Motor neuron (in vitro differentiated cells): Measurements from ENCODE around the gene DHCR24. TPM values are rescaled to one million over a fixed set of nuclear protein-coding genes. Genes with fewer than 3 reads are reported as not detected.

Experiments used
- ATAC-seq, 8 experiments: fragments of 200-7000 bp; cut with Tn5 transposase; replicated peaks in 6 of 8; 2 replicates each; pipeline ENCODE4 v1.8.0; 2021; ENCODE audit warnings: mild to moderate bottlenecking in 8 of 8, moderate library complexity in 8 of 8
- H3K27ac ChIP-seq, 2 donors: fragments of 250-450 bp; sonication (Bioruptor Pico); 2 replicates each; pipeline ENCODE4 v1.9.0; 2021; ENCODE audit warnings: antibody characterized with exemption in 2 of 2, mild to moderate bottlenecking in 2 of 2, moderate library complexity in 1 of 2
- H3K4me1 ChIP-seq, 2 donors: fragments of 250-450 bp; sonication (Bioruptor Pico); replicated peaks in 1 of 2; 2 replicates each; pipeline ENCODE4 v1.6.1; 2021; ENCODE audit warnings: antibody characterized with exemption in 2 of 2, mild to moderate bottlenecking in 2 of 2, moderate library complexity in 1 of 2
- H3K4me3 ChIP-seq, 5 donors: fragments of 250-450 bp; sonication (Bioruptor Pico); 2 replicates each; pipeline ENCODE4 v1.9.0; 2021; ENCODE audit warnings: antibody characterized with exemption in 5 of 5, mild to moderate bottlenecking in 5 of 5, moderate library complexity in 4 of 5
- WGBS, 10 experiments: fragments of 450-650 bp; shearing (Covaris generic); methylation state at CpG; one replicate each; pipeline ENCODE4 v1.0.0; 2022; 5-methylcytosine and 5-hydroxymethylcytosine counted together
- in situ Hi-C, 9 experiments: fragments of 400-800 bp; cut with MboI; loops; one replicate each; pipeline ENCODE4 v1.15.0; 2021; ENCODE audit warnings: low sequenced_read_pairs in 9 of 9, low pct_unique_long_range_greater_than_20kb in 2 of 9; ENCODE audit not compliant: unreplicated experiment in 9 of 9
- total RNA-seq, 8 experiments: library from RNA; unstranded; fragments of 300-600 nt; gene quantifications; 2 replicates each; pipeline versions ENCODE4 v1.2.3 to v1.2.4, GENCODE V29; 2022

Gene DHCR24
- total RNA-seq, 8 experiments from 2014 or later: 10.0 to 155 (median 66.3) TPM

DNA sequence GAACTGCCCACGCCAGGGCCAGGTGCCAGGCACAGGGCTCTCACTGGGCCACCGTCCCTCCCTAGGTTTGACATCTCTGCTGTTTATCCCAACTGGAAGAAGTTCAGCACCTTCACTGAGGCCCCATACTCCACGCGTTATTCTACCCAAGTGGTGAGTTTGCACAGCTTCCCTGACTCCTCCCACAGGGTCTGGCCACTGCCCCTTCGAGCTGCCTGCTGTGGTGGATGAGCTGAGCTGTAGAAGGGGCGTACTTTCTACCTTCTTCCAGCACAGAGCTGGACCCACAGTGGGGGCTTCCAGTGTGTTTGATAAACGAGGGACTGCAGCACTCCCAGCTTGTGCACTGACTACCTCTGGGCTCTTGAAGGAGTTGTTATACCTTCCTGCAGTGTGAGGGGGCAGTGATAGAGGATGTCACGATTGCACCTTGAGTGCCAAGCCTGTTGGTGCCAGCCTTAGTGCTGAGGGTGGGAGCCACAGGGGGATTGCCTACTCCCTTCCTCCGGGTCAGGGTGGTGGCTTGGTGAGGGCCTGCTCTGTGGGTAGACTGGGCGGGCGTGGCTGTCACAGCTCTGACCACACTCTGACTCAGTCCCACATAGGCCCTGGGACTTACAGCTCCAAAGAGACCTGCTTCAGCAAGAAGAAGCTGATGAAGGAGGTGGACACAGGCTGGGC, 79.9 kb downstream of the DHCR24 start:
- 59 to 64% (median 63%) methylated on average over 2 to 6 of the region's 11 CpGs; no CpG with 5 or more reads in 6 of the 10 experiments for WGBS, 10 experiments
- no peak overlapping the region for H3K27ac ChIP-seq
- in situ Hi-C loops: loop anchor here in 4 of 9 experiments (25.0 kb wide), 4 partner anchors 145 to 945 kb away; partner anchors contain the start of genes TCEANC2 (in 3 of the 4) and TMEM59 (in 3 of the 4)
- peak in 3 of 8 experiments; percentile 13 to 70 (median 68) for ATAC-seq
- H3K4me3 ChIP-seq: no peak overlapping the region
- H3K4me1 ChIP-seq: no peaks in the 10 kb centered on the region

- 86 to 97% (median 91%) methylated on average over 10 to 23 of the region's 35 CpGs; no CpG with 5 or more reads in 7 of the 10 experiments for WGBS, 10 experiments
- Histone ChIP-seq H3K27ac (no peak overlapping the region), H3K4me1 (no peaks in the 10 kb centered on the region), H3K4me3 (no peak overlapping the region)
- ATAC-seq: no peak
- in situ Hi-C loops: loop anchor here in 4 of 9 experiments (25.0 kb wide), 4 partner anchors 144 to 944 kb away; partner anchors contain the start of genes TCEANC2 (in 3 of the 4) and TMEM59 (in 3 of the 4)
Measured at GRCh38 chr1:54805981-54806381, 81.0 kb downstream of the DHCR24 start.

GRCh38 chr1:54805466-54805865, 81.5 kb downstream of the DHCR24 start:
- no peak for ATAC-seq
- Histone ChIP-seq H3K4me3 (no peak overlapping the region), H3K27ac (no peak overlapping the region), H3K4me1 (no peaks in the 10 kb centered on the region)
- in situ Hi-C loops: loop anchor here in 4 of 9 experiments (25.0 kb wide), 4 partner anchors 143 to 943 kb away; partner anchors contain the start of genes TCEANC2 (in 3 of the 4) and TMEM59 (in 3 of the 4)
- 78 to 100% (median 93%) methylated on average over 1 to 3 of the region's 3 CpGs; no CpG with 5 or more reads in 6 of the 10 experiments for WGBS, 10 experiments

DNA sequence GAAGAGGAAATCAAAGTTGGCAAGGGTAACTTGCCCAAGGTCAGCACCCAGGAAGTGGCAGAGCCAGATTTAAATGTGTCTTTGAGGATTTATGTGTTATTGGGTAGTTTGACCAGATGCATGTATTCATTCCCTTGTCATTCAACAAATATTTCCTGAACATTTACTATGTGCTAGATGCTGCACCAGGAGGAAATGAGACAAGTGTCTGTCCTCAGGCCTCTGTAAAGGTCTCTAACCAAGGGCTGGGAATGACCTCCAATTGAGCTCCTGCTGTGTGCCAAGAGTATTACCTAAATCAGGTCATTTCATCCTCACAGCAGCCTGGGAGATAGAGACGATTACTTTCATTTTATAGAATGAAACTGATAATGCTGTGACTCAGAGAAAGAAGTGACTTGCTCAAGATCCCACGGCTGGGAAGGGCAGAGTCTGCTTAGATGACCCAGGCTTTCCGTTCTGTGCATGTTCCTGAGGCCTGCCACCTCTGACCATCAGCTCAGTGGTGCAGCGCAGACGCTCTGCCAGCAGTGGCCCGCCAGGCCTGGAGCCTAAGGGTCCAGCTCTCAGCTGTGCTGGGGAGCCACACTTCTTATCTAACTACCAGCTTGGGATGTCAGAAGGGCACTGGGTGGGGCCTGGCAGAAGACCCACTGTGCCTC, 82.4 kb downstream of the DHCR24 start:
- Histone ChIP-seq H3K4me1 (no peaks in the 10 kb centered on the region), H3K4me3 (no peak overlapping the region), H3K27ac (no peak overlapping the region)
- no peak for ATAC-seq
- in situ Hi-C loops: loop anchor here in 4 of 9 experiments (25.0 kb wide), 4 partner anchors 142 to 942 kb away; partner anchors contain the start of genes TCEANC2 (in 3 of the 4) and TMEM59 (in 3 of the 4)
- 35 to 90% (median 76%) methylated on average over 1 to 6 of the region's 6 CpGs; no CpG with 5 or more reads in 2 of the 10 experiments for WGBS, 10 experiments

DNA sequence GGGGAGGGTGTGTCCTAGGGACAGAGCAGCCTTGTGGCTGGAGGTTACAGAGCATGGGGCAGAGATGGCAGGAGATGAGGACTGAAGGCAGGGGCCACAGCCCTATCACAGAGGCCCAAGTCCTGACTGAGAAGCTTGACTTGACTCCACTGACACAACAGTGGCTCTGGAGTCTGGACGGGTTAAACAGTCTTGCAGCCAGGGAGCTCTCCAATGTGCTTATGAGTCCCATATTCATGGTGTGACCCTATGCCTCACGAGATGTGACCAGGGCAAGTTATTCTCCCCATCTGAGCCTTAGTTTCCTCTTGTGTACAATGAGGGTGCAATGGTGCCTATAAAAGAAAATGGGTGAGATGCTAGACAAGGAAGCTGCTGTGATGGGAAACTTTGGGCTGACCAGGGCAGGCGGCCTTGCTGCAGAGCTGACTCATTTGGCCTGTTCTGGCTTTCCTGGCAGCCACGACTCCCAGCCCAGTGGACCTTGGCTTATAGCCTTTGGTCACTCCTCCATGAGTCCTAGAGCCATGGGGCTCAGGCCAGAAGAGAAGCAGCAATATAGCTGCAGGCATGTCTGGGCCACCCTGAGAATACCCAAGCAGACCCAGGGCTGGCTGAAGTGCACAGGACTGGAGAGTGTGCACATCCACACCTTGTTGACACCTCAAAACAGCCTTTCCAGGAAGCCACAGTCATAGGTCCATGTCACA, 83.1 kb downstream of the DHCR24 start:
- H3K4me1 ChIP-seq: no peaks in the 10 kb centered on the region
- ATAC-seq: peak in 2 of 8 experiments; percentile 33 to 63
- H3K4me3 ChIP-seq: no peak overlapping the region
- WGBS, 10 experiments: 0 to 75% (median 51%) methylated on average over 1 to 4 of the region's 4 CpGs; no CpG with 5 or more reads in 3 of the 10 experiments
- in situ Hi-C loops: loop anchor here in 4 of 9 experiments (25.0 kb wide), 4 partner anchors 142 to 942 kb away; partner anchors contain the start of genes TCEANC2 (in 3 of the 4) and TMEM59 (in 3 of the 4)
- H3K27ac ChIP-seq: no peak overlapping the region

DNA sequence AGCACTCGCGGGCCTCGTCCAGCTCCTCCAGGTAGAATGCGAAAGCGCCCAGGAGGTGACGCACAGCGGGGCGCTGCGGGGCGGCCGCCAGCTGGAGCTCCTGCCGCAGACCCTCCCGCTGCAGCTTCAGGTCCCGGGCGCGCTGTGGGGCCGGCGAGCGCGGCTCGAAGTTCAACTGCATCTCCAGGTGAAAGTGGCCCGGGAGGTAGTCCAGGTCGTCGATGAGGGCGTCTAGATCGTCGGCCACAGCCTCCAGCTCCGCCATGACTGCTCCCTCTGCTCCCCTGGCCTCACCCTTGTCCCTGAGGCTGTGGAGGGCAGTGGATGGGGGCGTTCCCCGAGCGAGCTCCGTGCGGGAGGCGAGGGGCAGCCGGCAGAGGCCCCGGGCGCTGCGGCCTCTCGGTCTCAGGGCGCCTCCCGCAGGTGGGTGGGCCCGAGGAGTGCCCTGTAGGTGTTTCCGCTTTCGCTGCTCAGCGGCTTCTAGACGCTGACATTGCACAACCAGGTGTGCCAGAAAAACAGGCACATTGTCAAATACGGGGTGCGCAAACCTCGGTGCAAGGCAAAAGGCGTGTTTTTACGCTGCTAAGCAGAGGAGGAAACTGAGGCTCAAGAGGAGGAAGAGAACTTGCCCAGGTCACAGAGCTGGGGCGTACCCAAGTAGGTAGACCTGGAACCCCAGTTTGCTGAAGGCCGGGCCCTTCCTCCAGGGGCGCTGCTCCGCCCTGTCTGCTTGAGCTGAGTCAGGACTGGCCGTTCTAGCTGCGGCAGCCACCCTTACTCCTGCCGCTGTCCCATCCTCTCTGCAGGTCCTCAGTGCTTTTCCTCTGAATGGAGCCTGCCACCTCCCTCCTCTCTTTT, 85.9 kb downstream of the DHCR24 start, which contains the start of gene TTC22:
Gene TTC22, minus strand, starts transcription at position 425 of the 861 bp plus-strand sequence. Its CDS starts 160 bp downstream, at position 265.
- Histone ChIP-seq H3K4me3 (no peak within 1 kb of the TSS), H3K4me1 (no peaks in the 10 kb centered on the region), H3K27ac (no peak within 1 kb of the TSS)
- ATAC-seq: peak in 7 of 8 experiments; percentile 35 to 86 (median 63)
- 15 to 85% (median 64%) methylated on average over 1 to 41 of the region's 58 CpGs; no CpG with 5 or more reads in 3 of the 10 experiments for WGBS, 10 experiments
- in situ Hi-C loops: loop anchor here in 4 of 9 experiments (25.0 kb wide), 4 partner anchors 139 to 939 kb away; partner anchors contain the start of genes TCEANC2 (in 3 of the 4) and TMEM59 (in 3 of the 4)

- Histone ChIP-seq H3K27ac (no peak overlapping the region), H3K4me1 (peaks cover 0 to under 1% of the 10 kb centered on the region in 2 donors), H3K4me3 (no peak overlapping the region)
- WGBS, 10 experiments: 83 to 97% (median 94%) methylated on average over 2 to 35 of the region's 39 CpGs; no CpG with 5 or more reads in 5 of the 10 experiments
- in situ Hi-C loops: loop anchor here in 4 of 9 experiments (25.0 kb wide), 4 partner anchors 138 to 938 kb away; partner anchors contain the start of genes TCEANC2 (in 3 of the 4) and TMEM59 (in 3 of the 4)
- ATAC-seq: peak in 2 of 8 experiments; percentile 8 to 10
Measured at GRCh38 chr1:54800041-54800898, 86.7 kb downstream of the DHCR24 start.

Other genes starting within 250 kb of the DHCR24 start
- gene MROH7, start 245.4 kb downstream of the DHCR24 start, total RNA-seq: 1 to 10 TPM in 2 of 8 experiments, under 1 TPM in 6; 0.05 to 2.1 (median 0.46) TPM
- gene TTC4, start 171.3 kb downstream of the DHCR24 start, total RNA-seq: 10 to 100 TPM; 22.2 to 38.2 (median 27.3) TPM
- gene PARS2, start 122.7 kb downstream of the DHCR24 start, total RNA-seq: 10 to 100 TPM in 2 of 8 experiments, 1 to 10 TPM in 6; 4.4 to 11.3 (median 8.4) TPM
- 1 to 10 TPM in 2 of 8 experiments, under 1 TPM in 4, not detected in 2; 0.27 to 2.4 (median 0.62) TPM for gene TTC22, start 85.9 kb downstream of the DHCR24 start, total RNA-seq
- 1 to 10 TPM in 1 of 8 experiments, under 1 TPM in 1, not detected in 6; 0.21 to 2.3 TPM for gene TMEM61, start 93.4 kb upstream of the DHCR24 start, total RNA-seq
- gene BSND, start 111.7 kb upstream of the DHCR24 start, total RNA-seq: under 1 TPM in 6 of 8 experiments, not detected in 2; 0.13 to 0.95 (median 0.29) TPM
- 10 to 100 TPM in 2 of 8 experiments, 1 to 10 TPM in 2, under 1 TPM in 4; 0.05 to 51.9 (median 1.3) TPM for gene PCSK9, start 152.4 kb upstream of the DHCR24 start, total RNA-seq